Measurements from ENCODE around the gene TRAM2. TPM values are rescaled to one million over a fixed set of nuclear protein-coding genes. Genes with fewer than 3 reads are reported as not detected.

TRAM2 gene, protein sequence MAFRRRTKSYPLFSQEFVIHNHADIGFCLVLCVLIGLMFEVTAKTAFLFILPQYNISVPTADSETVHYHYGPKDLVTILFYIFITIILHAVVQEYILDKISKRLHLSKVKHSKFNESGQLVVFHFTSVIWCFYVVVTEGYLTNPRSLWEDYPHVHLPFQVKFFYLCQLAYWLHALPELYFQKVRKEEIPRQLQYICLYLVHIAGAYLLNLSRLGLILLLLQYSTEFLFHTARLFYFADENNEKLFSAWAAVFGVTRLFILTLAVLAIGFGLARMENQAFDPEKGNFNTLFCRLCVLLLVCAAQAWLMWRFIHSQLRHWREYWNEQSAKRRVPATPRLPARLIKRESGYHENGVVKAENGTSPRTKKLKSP
- total RNA-seq (2016; rRNA removed; fragmentation: Illumina TruSeq; extraction: Trizol) (40.5 and 49.1 TPM in 2 replicates), polyA plus RNA-seq (2011; rRNA removed) (68.2 and 72.5 TPM in 2 replicates), polyA minus RNA-seq (2011; rRNA and poly(A)+ RNA removed; ENCODE audit: low replicate concordance) (21.3 and 119 TPM in 2 replicates), Bru-seq, nascent RNA (percentile 94 among the genes with signal in this experiment), BruChase-seq, experiment 1, labeled RNA remaining after a 6-hour chase (percentile 95 among the genes with signal in this experiment), BruChase-seq, experiment 2, labeled RNA remaining after a 2-hour chase (percentile 93 among the genes with signal in this experiment)
- 4.0 and 4.7 TPM in 2 replicates for total RNA-seq (2016; cell fraction: cytosol; rRNA removed; fragmentation: Illumina TruSeq; extraction: Trizol; ENCODE audit: low read depth)
- 36.8 and 47.0 TPM in 2 replicates for total RNA-seq (2016; cell fraction: insoluble cytoplasmic fraction; rRNA removed; fragmentation: Illumina TruSeq; extraction: Trizol)
- 24.9 and 25.7 TPM in 2 replicates for total RNA-seq (2016; cell fraction: membrane; rRNA removed; fragmentation: Illumina TruSeq; extraction: Trizol)
- 50.0 and 60.1 TPM in 2 replicates for total RNA-seq (2016; cell fraction: nucleus; rRNA removed; fragmentation: Illumina TruSeq; extraction: Trizol)
- 51.1 and 62.3 TPM in 2 replicates for polyA plus RNA-seq (2011; cell fraction: cytosol; rRNA removed)
- polyA plus RNA-seq (2011; cell fraction: nucleus; rRNA removed): 100.0 and 109 TPM in 2 replicates
- 42.0 and 55.5 TPM in 2 replicates for polyA plus RNA-seq (2012)
- polyA plus RNA-seq (2016; cell fraction: cytosol; fragmentation: Illumina TruSeq; extraction: Trizol; ENCODE audit: low read depth): 2.3 and 2.5 TPM in 2 replicates
- polyA plus RNA-seq (2016; cell fraction: insoluble cytoplasmic fraction; fragmentation: Illumina TruSeq; extraction: Trizol; ENCODE audit: low read depth): 27.8 and 31.3 TPM in 2 replicates
- polyA plus RNA-seq (2016; cell fraction: membrane; fragmentation: Illumina TruSeq; extraction: Trizol; ENCODE audit: low read depth): 11.1 and 12.4 TPM in 2 replicates
- polyA plus RNA-seq (2016; cell fraction: nucleus; fragmentation: Illumina TruSeq; extraction: Trizol; ENCODE audit: insufficient read depth, low read depth): 72.8 and 73.2 TPM in 2 replicates
- polyA minus RNA-seq (2011; cell fraction: cytosol; rRNA and poly(A)+ RNA removed): 67.1 and 80.2 TPM in 2 replicates
- 60.0 and 64.5 TPM in 2 replicates for polyA minus RNA-seq (2011; cell fraction: nucleus; rRNA and poly(A)+ RNA removed)
- long read RNA-seq, experiment 1, full-length matches to known transcripts: 4 of 26 reads
- long read RNA-seq, experiment 1, partial matches to known transcripts: 0 of 26 reads
- long read RNA-seq, experiment 1, other reads (novel, unspliced or antisense): 22 of 26 reads
- long read RNA-seq, experiment 2, full-length matches to known transcripts: 23 of 128 reads
- long read RNA-seq, experiment 2, partial matches to known transcripts: 5 of 128 reads
- long read RNA-seq, experiment 2, other reads (novel, unspliced or antisense): 100 of 128 reads

DNA sequence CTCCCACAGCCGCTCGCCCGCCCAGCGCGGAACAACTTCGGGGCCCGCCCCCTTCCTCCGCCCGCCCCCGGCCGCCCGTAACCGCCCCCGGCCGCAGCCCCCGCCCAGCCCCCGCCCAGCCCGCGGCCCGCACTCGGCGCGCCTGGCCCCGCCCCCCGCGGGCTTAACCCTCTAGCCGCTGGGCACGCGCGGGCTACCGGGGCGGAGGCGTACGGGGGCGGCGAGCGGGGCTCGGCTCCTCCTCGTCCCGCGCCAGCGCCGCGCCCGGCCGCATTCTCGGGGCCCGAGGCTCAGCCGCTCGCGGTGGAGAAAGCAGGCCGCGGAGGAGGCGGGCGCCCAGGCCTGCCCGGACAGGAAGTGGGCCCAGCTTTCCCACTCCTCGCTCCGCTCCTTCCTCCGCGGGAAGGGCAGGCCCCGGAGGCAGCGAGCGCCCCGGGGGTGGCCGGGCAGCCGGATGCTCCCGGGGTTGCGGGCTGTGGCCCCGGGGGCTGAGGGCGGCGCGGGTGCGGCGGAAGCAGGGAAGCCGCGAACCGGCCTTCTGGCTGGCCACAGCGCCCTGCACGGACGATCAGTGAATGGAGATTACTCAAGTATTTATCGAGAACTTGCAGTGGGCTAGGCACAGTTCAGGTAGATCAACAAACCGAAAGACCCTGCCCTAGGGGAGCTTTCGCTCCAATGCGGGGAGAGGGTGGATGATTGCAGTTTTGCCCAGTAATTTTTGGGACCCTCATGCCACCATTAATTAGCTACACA lies at the start of gene TRAM2:
TRAM2 (minus strand) TSS at position 39 of the 756 bp plus-strand sequence. CDS start 145 bp downstream, outside the sequence.
- under 1% methylated on average over 26 of the region's 84 CpGs for WGBS (ENCODE audit: low lambda C conversion rate)
- Histone ChIP-seq H2AFZ (ENCODE audit: low read length) (no peak within 1 kb of the TSS), H3K79me2 (ENCODE audit: insufficient read depth, low read length) (peaks cover 46% of the 10 kb centered on the region), H3K4me2 (ENCODE audit: low read depth, low read length) (peak within 1 kb of the TSS; percentile 97), H3K9ac (ENCODE audit: insufficient read depth, low read depth, low read length) (peak within 1 kb of the TSS; percentile 97), H4K20me1 (ENCODE audit: insufficient read depth, low read length) (peaks cover 42% of the 10 kb centered on the region), H3K4me1 (ENCODE audit: insufficient read depth, low read length) (peaks cover 54% of the 10 kb centered on the region), H3K36me3 (replicated peaks in 1 of 2; ENCODE audit: control insufficient read depth in 1 of 2, insufficient read depth in 2 of 2, low read length in 2 of 2) (peaks cover 0 to 14% of the 10 kb centered on the region in 2 experiments; a peak in 3 of 5 replicates), H3K9me3 (ENCODE audit: low read length) (no peaks in the 10 kb centered on the region), H3K4me3 (replicated peaks in 1 of 3; ENCODE audit: insufficient read depth in 1 of 3, low read depth in 2 of 3, low read length in 3 of 3) (peak within 1 kb of the TSS; percentile 85 to 97 (median 89)), H3K27me3 (ENCODE audit: control insufficient read depth in 1 of 2, insufficient read depth in 2 of 2, low read length in 2 of 2) (no peaks in the 10 kb centered on the region; a peak in 1 of 5 replicates), H3K27ac (ENCODE audit: extremely low read length, insufficient read depth, low read length) (peak within 1 kb of the TSS; percentile 95)
- intact Hi-C loops (cut with micrococcal nuclease; ENCODE audit: unreplicated experiment) (loop anchor here (1.0 to 2.0 kb wide), 3 partner anchors 12 to 58 kb away; no protein-coding TSS in a partner anchor), in situ Hi-C loops (cut with HindIII; ENCODE audit: extremely low pct_ligation_motif_present, low pct_unique_long_range_greater_than_20kb) (loop anchor here (5.0 kb wide), 1 partner anchor 60 kb away; no protein-coding TSS in a partner anchor)
- ATAC-seq (peak; percentile 82), DNase-seq (ENCODE audit: low spot score) (peak; percentile 76), FAIRE-seq (peak; percentile 15)
- TSS peak; percentile 81 for BruUV-seq (replicated peaks)
- CTCF ChIA-PET (ENCODE audit: low intra/inter-chr PET ratio, low total read pairs): interaction anchor here (1.7 to 3.4 kb wide), 3 partner anchors 13 to 86 kb away, joined by 8 to 48 read pairs (median 22); no protein-coding TSS in a partner anchor
- POLR2A ChIA-PET: interaction anchor here (0.6 to 5.7 kb wide), 20 partner anchors 9 to 160 kb away, joined by 3 to 133 read pairs (median 6); partner anchors contain the start of gene EFHC1
- TF ChIP-seq ZNF34 (CRISPR knock-in tag; IDR thresholded peaks at IDR 0.05; ENCODE audit: borderline replicate concordance): peak; percentile 30; the same call in 1 of the 2 replicates
- TF ChIP-seq NFIC (IDR thresholded peaks at IDR 0.05; ENCODE audit: low read length): 0 out of 2 replicates have a peak, but pooled peaks have one; percentile 50
- no peak for TF ChIP-seq HIVEP1 (CRISPR knock-in tag; IDR thresholded peaks at IDR 0.05)
- TF ChIP-seq ZSCAN25 (CRISPR knock-in tag; IDR thresholded peaks at IDR 0.05): peak; percentile 5; the same call in 1 of the 2 replicates
- TF ChIP-seq SIX1 (CRISPR knock-in tag; IDR thresholded peaks at IDR 0.05; ENCODE audit: borderline replicate concordance): no peak
- no peak for TF ChIP-seq ZNF326 (CRISPR knock-in tag; IDR thresholded peaks at IDR 0.05; ENCODE audit: borderline replicate concordance)
- TF ChIP-seq CCAR2 (optimal IDR thresholded peaks at IDR 0.05; ENCODE audit: low read depth, low read length): no peak
- TF ChIP-seq HOXA5 (CRISPR knock-in tag; IDR thresholded peaks at IDR 0.05): peak; percentile 66; the same call in 1 of the 2 replicates
- peak; percentile 91; the same call in 1 of the 2 replicates for TF ChIP-seq ZSCAN31 (CRISPR knock-in tag; IDR thresholded peaks at IDR 0.05; ENCODE audit: low read depth)
- no peak for TF ChIP-seq SOX6 (IDR thresholded peaks at IDR 0.05)
- TF ChIP-seq SOX6 (CRISPR knock-in tag; IDR thresholded peaks at IDR 0.05): no peak
- peak; percentile 60; the same call in 1 of the 2 replicates for TF ChIP-seq ZNF724P (CRISPR knock-in tag; IDR thresholded peaks at IDR 0.05; ENCODE audit: borderline replicate concordance)
- TF ChIP-seq, protein P1, sequence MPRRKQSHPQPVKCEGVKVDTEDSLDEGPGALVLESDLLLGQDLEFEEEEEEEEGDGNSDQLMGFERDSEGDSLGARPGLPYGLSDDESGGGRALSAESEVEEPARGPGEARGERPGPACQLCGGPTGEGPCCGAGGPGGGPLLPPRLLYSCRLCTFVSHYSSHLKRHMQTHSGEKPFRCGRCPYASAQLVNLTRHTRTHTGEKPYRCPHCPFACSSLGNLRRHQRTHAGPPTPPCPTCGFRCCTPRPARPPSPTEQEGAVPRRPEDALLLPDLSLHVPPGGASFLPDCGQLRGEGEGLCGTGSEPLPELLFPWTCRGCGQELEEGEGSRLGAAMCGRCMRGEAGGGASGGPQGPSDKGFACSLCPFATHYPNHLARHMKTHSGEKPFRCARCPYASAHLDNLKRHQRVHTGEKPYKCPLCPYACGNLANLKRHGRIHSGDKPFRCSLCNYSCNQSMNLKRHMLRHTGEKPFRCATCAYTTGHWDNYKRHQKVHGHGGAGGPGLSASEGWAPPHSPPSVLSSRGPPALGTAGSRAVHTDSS (CRISPR knock-in tag; conservative IDR thresholded peaks at IDR 0.05): no peak
- TF ChIP-seq, protein P2, sequence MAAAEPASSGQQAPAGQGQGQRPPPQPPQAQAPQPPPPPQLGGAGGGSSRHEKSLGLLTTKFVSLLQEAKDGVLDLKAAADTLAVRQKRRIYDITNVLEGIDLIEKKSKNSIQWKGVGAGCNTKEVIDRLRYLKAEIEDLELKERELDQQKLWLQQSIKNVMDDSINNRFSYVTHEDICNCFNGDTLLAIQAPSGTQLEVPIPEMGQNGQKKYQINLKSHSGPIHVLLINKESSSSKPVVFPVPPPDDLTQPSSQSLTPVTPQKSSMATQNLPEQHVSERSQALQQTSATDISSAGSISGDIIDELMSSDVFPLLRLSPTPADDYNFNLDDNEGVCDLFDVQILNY (CRISPR knock-in tag; conservative IDR thresholded peaks at IDR 0.05): 0 out of 2 replicates have a peak, but pooled peaks have one; percentile 49

Measured in HepG2 (cell line).